Measurements from ENCODE around the gene LIME1.

LIME1 gene

GRCh38 chr20:63735859-63736718 is at the start of gene LIME1:
TSS of gene LIME1 (plus strand) at chr20:63736664. CDS start at chr20:63737550, 886 bp downstream.
- DNase-seq (ENCODE audit: low spot score): no peak

GRCh38 chr20:63687419-63688178 is 48.9 kb upstream of the LIME1 start:
- DNase-seq (ENCODE audit: low spot score): no peak

GRCh38 chr20:63688228-63689045 is 48.0 kb upstream of the LIME1 start:
- no peak for DNase-seq (ENCODE audit: low spot score)

GRCh38 chr20:63689046-63690002 is 47.1 kb upstream of the LIME1 start:
- no peak for DNase-seq (ENCODE audit: low spot score)

- DNase-seq (ENCODE audit: low spot score): no peak
These were observed 46.2 kb upstream of the LIME1 start for GRCh38 chr20:63690003-63690897.

GRCh38 chr20:63690898-63691710 is 45.4 kb upstream of the LIME1 start:
- DNase-seq (ENCODE audit: low spot score): no peak

- DNase-seq (ENCODE audit: low spot score): no peak
These were observed 44.6 kb upstream of the LIME1 start for GRCh38 chr20:63691711-63692435.

GRCh38 chr20:63692436-63693082 is 43.9 kb upstream of the LIME1 start:
- peak; percentile 59 for DNase-seq (ENCODE audit: low spot score)

- no peak for DNase-seq (ENCODE audit: low spot score)
These were observed 43.3 kb upstream of the LIME1 start for GRCh38 chr20:63693083-63693732.

- no peak for DNase-seq (ENCODE audit: low spot score)
These were observed 42.5 kb upstream of the LIME1 start for GRCh38 chr20:63693733-63694583.

GRCh38 chr20:63694584-63695423 is 41.7 kb upstream of the LIME1 start:
- DNase-seq (ENCODE audit: low spot score): no peak

GRCh38 chr20:63695424-63696305 is 40.8 kb upstream of the LIME1 start:
- no peak for DNase-seq (ENCODE audit: low spot score)

GRCh38 chr20:63696306-63696627 is 40.2 kb upstream of the LIME1 start:
- DNase-seq (ENCODE audit: low spot score): no peak

- DNase-seq (ENCODE audit: low spot score): no peak
These were observed 39.7 kb upstream of the LIME1 start, which contains the start of gene TNFRSF6B for GRCh38 chr20:63696628-63697356. TSS of gene TNFRSF6B (plus strand) at chr20:63696652. CDS start at chr20:63696768, 116 bp downstream.

Data from AG20443 (cell line).